ENCODE results near the gene UBE2G1.

- TF ChIP-seq POLR2AphosphoS5 (IDR thresholded peaks at IDR 0.05; ENCODE audit: low read depth, low read length) (no peak), POLR2A (IDR thresholded peaks at IDR 0.05; ENCODE audit: low read depth, low read length) (no peak), TAF1 (IDR thresholded peaks at IDR 0.05; ENCODE audit: borderline replicate concordance, low read depth, low read length) (no peak)
Measured at GRCh38 chr17:4258867-4259266, 107.6 kb downstream of the UBE2G1 start.

All from GM12892 (cell line).